ENCODE results near the gene SMC5. TPM values are rescaled to one million over a fixed set of nuclear protein-coding genes. Genes with fewer than 3 reads are reported as not detected.
"Not testable (repeated sequence)": the region's sequence is repeated elsewhere in the genome, so short reads cannot be mapped to it uniquely, and the experiment has no call there.

Gene SMC5
- total RNA-seq, 1 donor from 2014 or later: 14.6 TPM

DNA sequence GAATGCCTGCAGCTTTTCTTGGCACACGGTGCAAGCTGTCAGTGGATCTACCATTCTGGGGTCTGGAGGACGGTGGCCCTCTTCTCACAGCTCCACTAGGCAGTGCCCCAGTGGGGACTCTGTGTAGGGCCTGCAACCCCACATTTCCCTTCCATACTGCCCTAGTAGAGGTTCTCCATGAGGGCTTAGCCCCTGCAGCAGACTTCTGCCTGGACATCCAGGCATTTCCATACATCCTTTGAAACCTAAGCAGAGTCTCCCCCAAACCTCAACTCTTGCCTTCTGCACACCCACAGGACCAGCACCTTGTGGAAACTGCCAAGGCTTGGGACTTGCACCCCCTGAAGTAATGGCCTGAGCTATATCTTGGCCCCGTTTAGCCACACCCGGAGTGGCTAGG is 69.8 kb downstream of the SMC5 start:
- H3K27me3 ChIP-seq (ENCODE audit: control insufficient read depth in 3 of 3, insufficient read depth in 3 of 3, low read length in 3 of 3); H3K9ac ChIP-seq (ENCODE audit: low read depth in 1 of 3, low read length in 3 of 3); H3K4me1 ChIP-seq (ENCODE audit: control insufficient read depth in 3 of 3, insufficient read depth in 3 of 3, low read length in 3 of 3); H3K4me3 ChIP-seq (ENCODE audit: low read length in 3 of 3); H3K9me3 ChIP-seq (ENCODE audit: control insufficient read depth in 3 of 3, low read length in 3 of 3); H3K27ac ChIP-seq (ENCODE audit: low read depth, low read length): not testable (repeated sequence)
- H3K36me3 ChIP-seq (ENCODE audit: control insufficient read depth in 3 of 3, insufficient read depth in 3 of 3, low read length in 3 of 3): peaks cover 12 to 41% (median 26%) of the 10 kb centered on the region in 3 donors

DNA sequence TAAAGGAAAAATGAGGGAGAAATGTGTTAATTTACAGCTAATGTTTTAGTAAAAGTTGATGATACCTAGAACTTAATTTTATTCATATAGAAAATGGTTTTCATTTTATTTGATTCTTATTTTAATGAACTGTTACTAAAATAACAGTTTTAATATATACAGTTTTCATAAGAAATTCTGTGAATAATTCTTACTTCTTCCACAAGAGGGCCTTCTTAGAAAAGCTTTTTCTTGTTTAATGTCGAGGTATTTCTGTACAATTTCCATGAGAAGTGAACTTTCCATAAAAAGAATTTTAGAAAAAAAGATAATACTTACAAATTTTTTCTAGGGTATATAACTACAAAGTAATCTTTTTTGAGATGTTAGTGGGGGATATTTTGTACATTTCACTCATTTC is 81.8 kb downstream of the SMC5 start:
- H3K27ac ChIP-seq (ENCODE audit: low read depth, low read length): no peak overlapping the region
- H3K4me1 ChIP-seq (ENCODE audit: control insufficient read depth in 3 of 3, insufficient read depth in 3 of 3, low read length in 3 of 3): no peaks in the 10 kb centered on the region
- H3K9ac ChIP-seq (ENCODE audit: low read depth in 1 of 3, low read length in 3 of 3): no peak overlapping the region
- no peaks in the 10 kb centered on the region for H3K9me3 ChIP-seq (ENCODE audit: control insufficient read depth in 3 of 3, low read length in 3 of 3)
- H3K4me3 ChIP-seq (ENCODE audit: low read length in 3 of 3): no peak overlapping the region
- H3K27me3 ChIP-seq (ENCODE audit: control insufficient read depth in 3 of 3, insufficient read depth in 3 of 3, low read length in 3 of 3): no peaks in the 10 kb centered on the region
- H3K36me3 ChIP-seq (ENCODE audit: control insufficient read depth in 3 of 3, insufficient read depth in 3 of 3, low read length in 3 of 3): peaks cover 0 to 9% (median 0%) of the 10 kb centered on the region in 3 donors

DNA sequence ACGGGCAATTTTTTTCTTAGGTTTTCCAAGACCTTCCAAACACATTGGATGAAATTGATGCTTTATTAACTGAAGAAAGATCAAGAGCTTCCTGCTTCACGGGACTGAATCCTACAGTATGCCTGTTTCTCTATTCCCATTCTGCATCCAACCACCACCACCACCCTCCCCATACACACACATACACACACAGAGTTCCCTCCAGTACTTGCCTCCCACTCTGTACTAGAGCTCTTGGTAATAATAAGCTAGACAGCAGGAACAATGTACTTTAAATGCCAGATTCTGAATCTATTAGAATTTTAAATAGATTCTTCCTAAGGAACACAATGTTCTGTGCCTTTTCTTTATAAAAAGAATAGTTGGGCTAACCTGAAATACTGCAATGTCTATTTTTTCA is 88.3 kb downstream of the SMC5 start:
- H3K27ac ChIP-seq (ENCODE audit: low read depth, low read length): no peak overlapping the region
- no peaks in the 10 kb centered on the region for H3K4me1 ChIP-seq (ENCODE audit: control insufficient read depth in 3 of 3, insufficient read depth in 3 of 3, low read length in 3 of 3)
- H3K9me3 ChIP-seq (ENCODE audit: control insufficient read depth in 3 of 3, low read length in 3 of 3): no peaks in the 10 kb centered on the region
- H3K36me3 ChIP-seq (ENCODE audit: control insufficient read depth in 3 of 3, insufficient read depth in 3 of 3, low read length in 3 of 3): peaks cover 0 to 22% (median 18%) of the 10 kb centered on the region in 3 donors
- no peaks in the 10 kb centered on the region for H3K27me3 ChIP-seq (ENCODE audit: control insufficient read depth in 3 of 3, insufficient read depth in 3 of 3, low read length in 3 of 3)
- H3K9ac ChIP-seq (ENCODE audit: low read depth in 1 of 3, low read length in 3 of 3): no peak overlapping the region
- no peak overlapping the region for H3K4me3 ChIP-seq (ENCODE audit: low read length in 3 of 3)

DNA sequence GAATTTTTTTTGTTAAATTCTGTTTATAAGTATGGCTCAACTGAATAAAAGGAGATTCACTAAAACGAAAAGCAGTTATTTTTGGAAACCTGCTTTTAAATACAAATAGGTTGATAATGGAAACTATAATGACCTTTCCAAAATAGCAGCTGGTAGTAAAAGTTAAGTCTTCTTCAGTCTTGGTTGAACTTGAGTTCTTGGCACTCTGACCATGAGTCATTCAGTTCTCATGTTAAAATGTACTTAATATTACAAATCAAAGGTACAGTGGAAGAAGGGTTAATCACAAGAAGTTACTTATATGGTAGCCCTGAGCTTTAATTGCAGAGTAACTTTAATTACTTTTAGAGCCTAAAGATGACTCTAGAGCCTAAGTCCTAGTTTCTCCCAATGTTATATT is 93.6 kb downstream of the SMC5 start:
- no peaks in the 10 kb centered on the region for H3K4me1 ChIP-seq (ENCODE audit: control insufficient read depth in 3 of 3, insufficient read depth in 3 of 3, low read length in 3 of 3)
- no peaks in the 10 kb centered on the region for H3K9me3 ChIP-seq (ENCODE audit: control insufficient read depth in 3 of 3, low read length in 3 of 3)
- peak overlapping the region in 1 of 3 donors; percentile 27 for H3K9ac ChIP-seq (ENCODE audit: low read depth in 1 of 3, low read length in 3 of 3)
- no peak overlapping the region for H3K27ac ChIP-seq (ENCODE audit: low read depth, low read length)
- peaks cover 0 to 15% (median 6%) of the 10 kb centered on the region in 3 donors for H3K36me3 ChIP-seq (ENCODE audit: control insufficient read depth in 3 of 3, insufficient read depth in 3 of 3, low read length in 3 of 3)
- H3K27me3 ChIP-seq (ENCODE audit: control insufficient read depth in 3 of 3, insufficient read depth in 3 of 3, low read length in 3 of 3): no peaks in the 10 kb centered on the region
- no peak overlapping the region for H3K4me3 ChIP-seq (ENCODE audit: low read length in 3 of 3)

DNA sequence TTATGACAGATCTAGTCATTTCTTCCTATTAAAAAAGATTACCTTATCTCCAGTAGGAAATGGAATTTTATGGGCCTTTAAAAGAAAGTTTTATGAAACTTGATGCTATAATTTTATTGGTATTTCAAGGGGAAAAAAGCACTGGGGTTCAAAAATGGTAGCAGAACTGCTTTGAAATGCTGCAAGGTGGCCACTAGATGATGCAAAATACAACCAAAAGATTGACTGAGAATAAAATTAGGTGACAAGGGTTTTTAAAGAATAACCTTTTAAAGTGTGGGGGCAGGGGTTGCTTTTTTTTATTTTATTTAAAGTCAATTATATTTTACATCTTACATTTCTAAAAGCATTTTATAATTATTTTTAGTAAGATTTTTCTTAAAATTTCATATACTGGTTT is 94.0 kb downstream of the SMC5 start:
- Histone ChIP-seq H3K4me3 (ENCODE audit: low read length in 3 of 3) (no peak overlapping the region), H3K27me3 (ENCODE audit: control insufficient read depth in 3 of 3, insufficient read depth in 3 of 3, low read length in 3 of 3) (no peaks in the 10 kb centered on the region), H3K36me3 (ENCODE audit: control insufficient read depth in 3 of 3, insufficient read depth in 3 of 3, low read length in 3 of 3) (peaks cover 0 to 15% (median 6%) of the 10 kb centered on the region in 3 donors), H3K9me3 (ENCODE audit: control insufficient read depth in 3 of 3, low read length in 3 of 3) (no peaks in the 10 kb centered on the region), H3K4me1 (ENCODE audit: control insufficient read depth in 3 of 3, insufficient read depth in 3 of 3, low read length in 3 of 3) (no peaks in the 10 kb centered on the region), H3K27ac (ENCODE audit: low read depth, low read length) (no peak overlapping the region), H3K9ac (ENCODE audit: low read depth in 1 of 3, low read length in 3 of 3) (peak overlapping the region in 1 of 3 donors; percentile 27)

DNA sequence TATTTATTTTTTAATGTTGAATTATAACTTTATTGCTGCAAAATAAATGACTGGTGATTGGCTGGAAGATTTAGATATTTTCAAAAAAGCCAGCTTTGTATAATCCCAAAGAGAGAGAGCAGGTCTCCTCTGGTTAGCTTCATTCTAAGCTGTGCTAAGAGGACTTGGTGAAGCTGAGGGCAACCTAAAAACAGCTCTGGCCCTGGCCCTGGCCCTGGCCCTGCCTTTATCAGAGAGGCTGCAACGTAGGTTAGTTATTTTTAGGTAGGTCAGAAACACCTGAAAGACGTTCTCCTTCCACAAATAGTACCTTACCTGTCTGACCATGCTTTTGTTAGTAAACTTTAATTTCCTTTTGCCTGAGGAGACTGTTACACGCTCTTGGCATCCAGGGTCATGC is 97.0 kb downstream of the SMC5 start:
- Histone ChIP-seq H3K36me3 (ENCODE audit: control insufficient read depth in 3 of 3, insufficient read depth in 3 of 3, low read length in 3 of 3) (peaks cover 0 to 4% (median 0%) of the 10 kb centered on the region in 3 donors), H3K27ac (ENCODE audit: low read depth, low read length) (no peak overlapping the region), H3K9me3 (ENCODE audit: control insufficient read depth in 3 of 3, low read length in 3 of 3) (no peaks in the 10 kb centered on the region), H3K4me3 (ENCODE audit: low read length in 3 of 3) (no peak overlapping the region), H3K27me3 (ENCODE audit: control insufficient read depth in 3 of 3, insufficient read depth in 3 of 3, low read length in 3 of 3) (no peaks in the 10 kb centered on the region), H3K9ac (ENCODE audit: low read depth in 1 of 3, low read length in 3 of 3) (no peak overlapping the region), H3K4me1 (ENCODE audit: control insufficient read depth in 3 of 3, insufficient read depth in 3 of 3, low read length in 3 of 3) (no peaks in the 10 kb centered on the region)

DNA sequence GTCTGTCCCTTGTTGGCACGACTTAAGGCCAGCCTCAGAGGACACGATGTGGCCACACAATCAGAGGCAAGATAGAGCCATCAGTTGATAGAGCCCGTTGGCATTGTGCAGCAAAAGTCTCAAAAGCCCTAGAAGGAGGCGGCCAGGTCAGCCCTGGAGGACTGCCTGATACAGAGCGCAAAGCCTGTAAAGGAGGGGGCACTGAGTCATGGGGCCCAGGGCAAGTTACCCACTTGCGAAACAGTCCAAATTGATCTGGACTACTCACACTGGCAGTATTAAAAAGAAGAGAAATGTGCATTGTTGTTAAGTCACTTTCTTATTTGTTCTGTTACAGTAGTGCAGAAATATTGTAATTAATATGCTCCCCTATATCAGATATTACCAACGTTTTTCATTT is 104.2 kb downstream of the SMC5 start:
- no peak overlapping the region for H3K9ac ChIP-seq (ENCODE audit: low read depth in 1 of 3, low read length in 3 of 3)
- no peak overlapping the region for H3K27ac ChIP-seq (ENCODE audit: low read depth, low read length)
- H3K4me3 ChIP-seq (ENCODE audit: low read length in 3 of 3): no peak overlapping the region

DNA sequence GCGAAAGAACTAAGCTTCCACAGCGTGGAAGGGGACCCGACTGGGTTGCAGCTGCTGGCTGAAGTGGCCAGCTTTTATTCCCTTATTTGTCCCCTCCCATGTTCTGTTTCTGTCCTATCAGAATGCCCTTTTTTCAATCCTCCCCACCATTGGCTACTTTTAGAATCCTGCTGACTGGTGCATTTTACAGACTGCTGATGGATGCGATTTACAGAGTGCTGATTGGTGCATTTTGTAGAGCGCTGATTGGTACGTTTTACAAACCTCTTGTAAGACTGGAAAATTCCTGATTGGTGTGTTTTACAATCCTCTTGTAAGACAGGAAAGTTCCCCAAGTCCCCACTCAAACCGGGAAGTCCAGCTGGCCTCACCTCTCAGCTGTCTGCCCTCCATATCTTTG is 105.0 kb downstream of the SMC5 start:
- no peak overlapping the region for H3K27ac ChIP-seq (ENCODE audit: low read depth, low read length)
- H3K4me3 ChIP-seq (ENCODE audit: low read length in 3 of 3): no peak overlapping the region
- no peaks in the 10 kb centered on the region for H3K9me3 ChIP-seq (ENCODE audit: control insufficient read depth in 3 of 3, low read length in 3 of 3)
- no peaks in the 10 kb centered on the region for H3K36me3 ChIP-seq (ENCODE audit: control insufficient read depth in 3 of 3, insufficient read depth in 3 of 3, low read length in 3 of 3)
- no peaks in the 10 kb centered on the region for H3K4me1 ChIP-seq (ENCODE audit: control insufficient read depth in 3 of 3, insufficient read depth in 3 of 3, low read length in 3 of 3)
- H3K27me3 ChIP-seq (ENCODE audit: control insufficient read depth in 3 of 3, insufficient read depth in 3 of 3, low read length in 3 of 3): no peaks in the 10 kb centered on the region
- H3K9ac ChIP-seq (ENCODE audit: low read depth in 1 of 3, low read length in 3 of 3): no peak overlapping the region

More for the DNA sequence above, 104.2 kb downstream of the SMC5 start:
- Histone ChIP-seq H3K27me3 (ENCODE audit: control insufficient read depth in 3 of 3, insufficient read depth in 3 of 3, low read length in 3 of 3) (no peaks in the 10 kb centered on the region), H3K9me3 (ENCODE audit: control insufficient read depth in 3 of 3, low read length in 3 of 3) (no peaks in the 10 kb centered on the region), H3K36me3 (ENCODE audit: control insufficient read depth in 3 of 3, insufficient read depth in 3 of 3, low read length in 3 of 3) (no peaks in the 10 kb centered on the region), H3K4me1 (ENCODE audit: control insufficient read depth in 3 of 3, insufficient read depth in 3 of 3, low read length in 3 of 3) (no peaks in the 10 kb centered on the region)

DNA sequence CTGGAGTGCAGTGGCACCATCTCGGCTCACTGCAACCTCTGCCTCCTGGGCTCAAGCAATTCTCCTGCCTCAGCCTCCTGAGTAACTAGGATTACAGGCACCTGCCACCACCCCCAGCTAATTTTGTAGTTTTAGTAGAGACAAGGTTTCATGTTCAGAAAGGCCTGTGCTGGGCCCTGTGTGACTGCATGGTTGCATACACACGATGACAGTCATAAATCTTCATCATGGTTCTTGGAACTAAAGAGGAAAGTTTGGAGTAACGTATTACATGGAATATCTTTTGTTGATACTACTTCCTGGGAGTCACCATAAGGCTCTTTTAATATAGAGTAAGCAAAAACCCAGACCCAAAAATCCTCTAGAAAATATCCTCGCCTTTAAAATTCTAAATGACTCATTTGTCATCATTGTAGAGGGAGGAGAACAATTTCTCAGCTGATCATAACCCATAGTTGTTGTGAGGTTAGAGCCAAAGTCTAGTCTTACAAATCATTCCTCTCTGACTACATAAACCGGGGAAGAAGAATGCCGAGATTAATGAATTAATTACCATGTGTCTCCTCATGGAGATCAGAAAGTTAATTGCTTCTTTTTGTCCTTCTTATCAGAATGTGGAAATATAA is 108.6 kb downstream of the SMC5 start:
- Histone ChIP-seq H3K9me3 (ENCODE audit: control insufficient read depth in 3 of 3, low read length in 3 of 3) (no peaks in the 10 kb centered on the region), H3K9ac (ENCODE audit: low read depth in 1 of 3, low read length in 3 of 3) (no peak overlapping the region), H3K4me1 (ENCODE audit: control insufficient read depth in 3 of 3, insufficient read depth in 3 of 3, low read length in 3 of 3) (no peaks in the 10 kb centered on the region), H3K27me3 (ENCODE audit: control insufficient read depth in 3 of 3, insufficient read depth in 3 of 3, low read length in 3 of 3) (no peaks in the 10 kb centered on the region), H3K4me3 (ENCODE audit: low read length in 3 of 3) (no peak overlapping the region), H3K36me3 (ENCODE audit: control insufficient read depth in 3 of 3, insufficient read depth in 3 of 3, low read length in 3 of 3) (no peaks in the 10 kb centered on the region), H3K27ac (ENCODE audit: low read depth, low read length) (no peak overlapping the region)

DNA sequence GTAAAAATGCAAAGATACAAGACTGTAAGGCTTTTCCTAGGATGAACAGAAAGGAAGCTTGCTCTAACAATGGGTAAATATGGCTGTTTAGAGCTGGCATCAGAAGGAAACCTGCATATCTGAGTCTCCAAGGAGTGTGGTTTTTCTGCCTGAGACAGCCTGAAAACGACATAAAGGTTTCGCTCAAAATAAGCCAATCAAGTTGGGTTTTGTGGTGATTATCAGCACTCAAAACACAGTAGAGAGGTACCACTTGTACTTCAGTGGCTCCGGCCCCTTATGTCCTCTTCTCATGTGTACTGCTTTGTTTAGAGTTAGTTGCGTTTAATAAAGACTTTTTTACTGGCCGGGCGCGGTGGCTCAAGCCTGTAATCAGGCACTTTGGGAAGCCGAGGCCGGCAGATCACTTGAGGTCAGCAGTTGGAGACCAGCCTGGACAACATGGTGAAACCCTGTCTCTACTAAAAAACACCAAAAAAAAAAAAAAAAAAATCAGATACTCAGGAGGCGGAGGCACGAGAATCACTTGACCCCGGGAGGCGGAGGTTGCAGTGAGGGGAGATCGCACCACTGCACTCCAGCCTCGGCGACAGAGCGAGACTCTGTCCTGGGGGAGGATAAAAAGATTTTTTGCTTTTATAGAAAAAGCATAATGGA is 116.3 kb downstream of the SMC5 start:
- Histone ChIP-seq H3K4me1 (ENCODE audit: control insufficient read depth in 3 of 3, insufficient read depth in 3 of 3, low read length in 3 of 3) (peaks cover 0 to 6% (median 4%) of the 10 kb centered on the region in 3 donors), H3K27ac (ENCODE audit: low read depth, low read length) (no peak overlapping the region), H3K4me3 (ENCODE audit: low read length in 3 of 3) (peak overlapping the region in 1 of 3 donors; percentile 30), H3K9me3 (ENCODE audit: control insufficient read depth in 3 of 3, low read length in 3 of 3) (no peaks in the 10 kb centered on the region), H3K27me3 (ENCODE audit: control insufficient read depth in 3 of 3, insufficient read depth in 3 of 3, low read length in 3 of 3) (no peaks in the 10 kb centered on the region), H3K36me3 (ENCODE audit: control insufficient read depth in 3 of 3, insufficient read depth in 3 of 3, low read length in 3 of 3) (no peaks in the 10 kb centered on the region), H3K9ac (ENCODE audit: low read depth in 1 of 3, low read length in 3 of 3) (peak overlapping the region in 2 of 3 donors; percentile 2 to 17)

Measured in skeletal muscle tissue (tissue), 4 donors.